ENCODE data around the gene C16orf46.

The C16orf46 gene

DNA sequence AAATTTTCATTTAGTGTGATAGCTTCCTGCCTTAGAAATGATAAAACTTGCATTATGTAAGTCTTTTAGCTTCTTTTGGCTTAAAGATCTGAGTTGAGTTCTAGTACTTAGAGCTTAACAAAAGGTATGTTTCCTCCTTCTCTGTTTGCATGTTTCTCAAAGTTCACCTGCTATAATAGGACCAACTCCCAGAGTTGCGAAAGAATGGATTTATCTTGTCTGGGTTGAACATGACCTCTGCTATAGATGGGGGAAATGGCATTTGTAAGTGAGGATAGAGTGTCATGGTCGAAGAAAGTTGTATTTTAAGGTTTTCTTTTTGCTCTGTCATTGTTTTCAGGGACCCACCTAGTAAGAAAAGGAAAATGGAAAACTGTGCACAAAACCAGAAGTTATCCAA lies 34.2 kb downstream of the C16orf46 start:
- Histone ChIP-seq H3K27me3 (ENCODE audit: insufficient read depth, low read length) (no peaks in the 10 kb centered on the region), H3F3A (ENCODE audit: insufficient read depth, low read length) (no peaks in the 10 kb centered on the region), H3K4me1 (ENCODE audit: insufficient read depth, low read length, severe bottlenecking) (no peaks in the 10 kb centered on the region), H3K9me2 (ENCODE audit: low read depth, low read length) (no peaks in the 10 kb centered on the region), H4K20me1 (ENCODE audit: insufficient read depth, low read length) (no peaks in the 10 kb centered on the region), H3K79me2 (ENCODE audit: insufficient read depth, low read length) (no peaks in the 10 kb centered on the region; the same call in 1 of the 2 replicates), H3K4me3 (ENCODE audit: low read depth, low read length, poor library complexity, severe bottlenecking) (no peak overlapping the region), H2AFZ (ENCODE audit: low read length) (no peak overlapping the region), H3K9me3 (ENCODE audit: low read length) (no peaks in the 10 kb centered on the region), H3K9ac (ENCODE audit: low read length) (no peak overlapping the region), H3K36me3 (ENCODE audit: insufficient read depth, low read length) (peaks cover 64% of the 10 kb centered on the region), H3K4me2 (ENCODE audit: low read length) (no peak overlapping the region), H3K27ac (ENCODE audit: low read depth, low read length, poor library complexity, severe bottlenecking) (no peak overlapping the region)
- TF ChIP-seq EZH2 (IDR thresholded peaks at IDR 0.05; ENCODE audit: borderline replicate concordance, low read length) = no peak
- TF ChIP-seq, protein P1, sequence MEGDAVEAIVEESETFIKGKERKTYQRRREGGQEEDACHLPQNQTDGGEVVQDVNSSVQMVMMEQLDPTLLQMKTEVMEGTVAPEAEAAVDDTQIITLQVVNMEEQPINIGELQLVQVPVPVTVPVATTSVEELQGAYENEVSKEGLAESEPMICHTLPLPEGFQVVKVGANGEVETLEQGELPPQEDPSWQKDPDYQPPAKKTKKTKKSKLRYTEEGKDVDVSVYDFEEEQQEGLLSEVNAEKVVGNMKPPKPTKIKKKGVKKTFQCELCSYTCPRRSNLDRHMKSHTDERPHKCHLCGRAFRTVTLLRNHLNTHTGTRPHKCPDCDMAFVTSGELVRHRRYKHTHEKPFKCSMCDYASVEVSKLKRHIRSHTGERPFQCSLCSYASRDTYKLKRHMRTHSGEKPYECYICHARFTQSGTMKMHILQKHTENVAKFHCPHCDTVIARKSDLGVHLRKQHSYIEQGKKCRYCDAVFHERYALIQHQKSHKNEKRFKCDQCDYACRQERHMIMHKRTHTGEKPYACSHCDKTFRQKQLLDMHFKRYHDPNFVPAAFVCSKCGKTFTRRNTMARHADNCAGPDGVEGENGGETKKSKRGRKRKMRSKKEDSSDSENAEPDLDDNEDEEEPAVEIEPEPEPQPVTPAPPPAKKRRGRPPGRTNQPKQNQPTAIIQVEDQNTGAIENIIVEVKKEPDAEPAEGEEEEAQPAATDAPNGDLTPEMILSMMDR (IDR thresholded peaks at IDR 0.05; ENCODE audit: low read length) = no peak

DNA sequence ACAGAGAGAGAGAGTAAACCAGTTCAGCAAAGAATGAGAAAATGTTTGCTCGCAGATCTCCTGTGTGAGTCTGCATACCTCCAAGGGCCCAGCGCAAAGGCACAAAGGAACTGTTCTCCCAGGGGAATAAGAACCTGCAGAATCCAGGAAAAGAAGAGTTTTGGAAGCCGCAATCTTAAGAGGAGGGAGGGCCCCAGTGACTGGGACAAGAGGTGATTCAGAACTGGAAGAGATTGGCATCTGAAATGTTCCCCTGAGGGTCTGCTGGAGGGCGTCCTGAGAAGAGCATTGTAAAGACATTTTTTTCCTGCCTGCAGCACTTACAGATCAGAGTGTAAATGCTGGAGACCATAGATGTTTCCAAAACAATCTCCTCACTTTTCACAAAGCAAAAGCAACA lies 35.3 kb downstream of the C16orf46 start:
- Histone ChIP-seq H3K9me3 (ENCODE audit: low read length) (no peaks in the 10 kb centered on the region), H3F3A (ENCODE audit: insufficient read depth, low read length) (no peaks in the 10 kb centered on the region), H3K27ac (ENCODE audit: low read depth, low read length, poor library complexity, severe bottlenecking) (no peak overlapping the region), H3K4me1 (ENCODE audit: insufficient read depth, low read length, severe bottlenecking) (peaks cover 6% of the 10 kb centered on the region), H3K9ac (ENCODE audit: low read length) (no peak overlapping the region), H3K9me2 (ENCODE audit: low read depth, low read length) (no peaks in the 10 kb centered on the region), H3K4me3 (ENCODE audit: low read depth, low read length, poor library complexity, severe bottlenecking) (no peak overlapping the region), H3K4me2 (ENCODE audit: low read length) (no peak overlapping the region), H3K27me3 (ENCODE audit: insufficient read depth, low read length) (no peaks in the 10 kb centered on the region), H3K36me3 (ENCODE audit: insufficient read depth, low read length) (peaks cover 64% of the 10 kb centered on the region), H4K20me1 (ENCODE audit: insufficient read depth, low read length) (no peaks in the 10 kb centered on the region), H2AFZ (ENCODE audit: low read length) (no peak overlapping the region), H3K79me2 (ENCODE audit: insufficient read depth, low read length) (peaks cover 1% of the 10 kb centered on the region)
- TF ChIP-seq, protein P1 (IDR thresholded peaks at IDR 0.05; ENCODE audit: low read length) = no peak
- TF ChIP-seq EZH2 (IDR thresholded peaks at IDR 0.05; ENCODE audit: borderline replicate concordance, low read length) = no peak

DNA sequence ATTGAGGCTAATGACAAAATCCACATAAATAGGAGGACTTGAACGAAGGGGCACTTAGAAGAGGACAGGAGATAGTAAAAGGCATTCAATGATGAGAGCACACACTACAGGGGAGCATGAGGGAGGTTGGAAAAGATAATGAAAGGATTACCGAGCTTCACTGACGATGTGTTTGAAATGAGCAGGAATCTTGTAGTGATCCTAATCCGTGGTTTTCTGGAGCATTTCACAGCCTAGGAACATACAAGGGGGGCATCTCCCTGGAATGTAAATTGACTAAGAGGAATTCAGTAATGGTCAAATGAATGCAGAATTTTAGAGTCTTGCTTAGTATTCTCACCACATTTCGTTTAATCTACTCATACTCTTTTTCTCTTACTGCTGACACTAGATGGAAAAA lies 36.2 kb downstream of the C16orf46 start:
- Histone ChIP-seq H3K9ac (ENCODE audit: low read length) (no peak overlapping the region), H2AFZ (ENCODE audit: low read length) (no peak overlapping the region), H3F3A (ENCODE audit: insufficient read depth, low read length) (no peaks in the 10 kb centered on the region), H3K27ac (ENCODE audit: low read depth, low read length, poor library complexity, severe bottlenecking) (no peak overlapping the region), H3K9me2 (ENCODE audit: low read depth, low read length) (no peaks in the 10 kb centered on the region), H3K9me3 (ENCODE audit: low read length) (no peaks in the 10 kb centered on the region), H3K36me3 (ENCODE audit: insufficient read depth, low read length) (peaks cover 62% of the 10 kb centered on the region), H3K27me3 (ENCODE audit: insufficient read depth, low read length) (no peaks in the 10 kb centered on the region), H3K4me1 (ENCODE audit: insufficient read depth, low read length, severe bottlenecking) (peaks cover 10% of the 10 kb centered on the region), H3K4me3 (ENCODE audit: low read depth, low read length, poor library complexity, severe bottlenecking) (no peak overlapping the region), H3K79me2 (ENCODE audit: insufficient read depth, low read length) (peaks cover 5% of the 10 kb centered on the region), H3K4me2 (ENCODE audit: low read length) (no peak overlapping the region), H4K20me1 (ENCODE audit: insufficient read depth, low read length) (no peaks in the 10 kb centered on the region)
- TF ChIP-seq EZH2 (IDR thresholded peaks at IDR 0.05; ENCODE audit: borderline replicate concordance, low read length) = no peak
- TF ChIP-seq, protein P1 (IDR thresholded peaks at IDR 0.05; ENCODE audit: low read length) = no peak

Data from OCI-LY1 (cell line).